ENCODE measurements around the gene FXYD5. TPM values are rescaled to one million over a fixed set of nuclear protein-coding genes. Genes with fewer than 3 reads are reported as not detected.

FXYD5 gene
- total RNA-seq, 2 experiments from 2014 or later, result 587 to 615 TPM

- Mint-ChIP-seq H3K36me3 (ENCODE audit: low read depth) (no peaks in the 10 kb centered on the region), H3K9me3 (no peaks in the 10 kb centered on the region), H3K27ac (no peak overlapping the region), H3K4me3 (no peak overlapping the region), H3K4me1 (ENCODE audit: low read depth) (peaks cover 13% of the 10 kb centered on the region), H3K27me3 (no peaks in the 10 kb centered on the region)
- Histone ChIP-seq H3K27me3 (ENCODE audit: control insufficient read depth in 1 of 2, insufficient read depth in 2 of 2, low read length in 2 of 2) (no peaks in the 10 kb centered on the region), H3K27ac (ENCODE audit: low read depth in 1 of 2, low read length in 2 of 2) (no peak overlapping the region), H3K9me3 (ENCODE audit: control insufficient read depth in 1 of 2, insufficient read depth in 1 of 2, low read length in 2 of 2) (no peaks in the 10 kb centered on the region), H3K36me3 (ENCODE audit: insufficient read depth, low read length) (no peaks in the 10 kb centered on the region), H3K4me1 (ENCODE audit: insufficient read depth, low read length) (peaks cover 20% of the 10 kb centered on the region), H3K4me3 (ENCODE audit: low read length) (no peak overlapping the region)
- DNase-seq, result no peak
- ChIA-PET CTCF (no interaction called here), POLR2A (no interaction called here)
- intact Hi-C loops (cut with DNase I, micrococcal nuclease), result no loop called here
- ATAC-seq (ENCODE audit: poor library complexity), result no peak
- TF ChIP-seq CTCF (IDR thresholded peaks at IDR 0.05), result no peak
Measured at GRCh38 chr19:35125749-35126623, 28.5 kb upstream of the FXYD5 start.

- intact Hi-C loops (cut with DNase I, micrococcal nuclease), result no loop called here
- DNase-seq (no peak), ATAC-seq (ENCODE audit: poor library complexity) (no peak)
- ChIA-PET POLR2A (no interaction called here), CTCF (no interaction called here)
- Mint-ChIP-seq H3K27me3 (no peaks in the 10 kb centered on the region), H3K36me3 (ENCODE audit: low read depth) (no peaks in the 10 kb centered on the region), H3K4me1 (ENCODE audit: low read depth) (peaks cover 13% of the 10 kb centered on the region), H3K9me3 (no peaks in the 10 kb centered on the region), H3K4me3 (no peak overlapping the region), H3K27ac (no peak overlapping the region)
- TF ChIP-seq CTCF (IDR thresholded peaks at IDR 0.05), result no peak
- peaks cover 20% of the 10 kb centered on the region for H3K4me1 ChIP-seq (ENCODE audit: insufficient read depth, low read length)
- no peaks in the 10 kb centered on the region for H3K27me3 ChIP-seq (ENCODE audit: control insufficient read depth in 1 of 2, insufficient read depth in 2 of 2, low read length in 2 of 2)
- H3K4me3 ChIP-seq (ENCODE audit: low read length), result no peak overlapping the region
- no peak overlapping the region for H3K27ac ChIP-seq (ENCODE audit: low read depth in 1 of 2, low read length in 2 of 2)
- H3K9me3 ChIP-seq (ENCODE audit: control insufficient read depth in 1 of 2, insufficient read depth in 1 of 2, low read length in 2 of 2), result no peaks in the 10 kb centered on the region
- no peaks in the 10 kb centered on the region for H3K36me3 ChIP-seq (ENCODE audit: insufficient read depth, low read length)
Measured at GRCh38 chr19:35126624-35126959, 27.9 kb upstream of the FXYD5 start.

GRCh38 chr19:35127871-35128270 lies 26.7 kb upstream of the FXYD5 start:
- intact Hi-C loops (cut with DNase I, micrococcal nuclease), result no loop called here
- no peak overlapping the region for H3K4me3 Mint-ChIP-seq
- H3K9me3 Mint-ChIP-seq, result no peaks in the 10 kb centered on the region
- no peak for TF ChIP-seq CTCF (IDR thresholded peaks at IDR 0.05)
- no peaks in the 10 kb centered on the region for H3K36me3 Mint-ChIP-seq (ENCODE audit: low read depth)
- Histone ChIP-seq H3K36me3 (ENCODE audit: insufficient read depth, low read length) (no peaks in the 10 kb centered on the region), H3K9me3 (ENCODE audit: control insufficient read depth in 1 of 2, insufficient read depth in 1 of 2, low read length in 2 of 2) (no peaks in the 10 kb centered on the region), H3K4me1 (ENCODE audit: insufficient read depth, low read length) (peaks cover 20% of the 10 kb centered on the region), H3K27me3 (ENCODE audit: control insufficient read depth in 1 of 2, insufficient read depth in 2 of 2, low read length in 2 of 2) (no peaks in the 10 kb centered on the region), H3K27ac (ENCODE audit: low read depth in 1 of 2, low read length in 2 of 2) (no peak overlapping the region), H3K4me3 (ENCODE audit: low read length) (no peak overlapping the region)
- ATAC-seq (ENCODE audit: poor library complexity) (no peak), DNase-seq (no peak)
- ChIA-PET CTCF (no interaction called here), POLR2A (no interaction called here)
- H3K4me1 Mint-ChIP-seq (ENCODE audit: low read depth), result peaks cover 13% of the 10 kb centered on the region
- H3K27ac Mint-ChIP-seq, result no peak overlapping the region
- no peaks in the 10 kb centered on the region for H3K27me3 Mint-ChIP-seq

Data from CD4-positive, alpha-beta T cell (primary cell).